Stomach (tissue), 9 donors: ENCODE data around the gene NCOA5. TPM values are rescaled to one million over a fixed set of nuclear protein-coding genes. Genes with fewer than 3 reads are reported as not detected.

Experiments used
- DNase-seq, 2 donors: peaks; one replicate each; pipeline versions ENCODE4 v3.0.0 to v3.0.0-alpha.2; 2013 to 2019
- H3K27ac ChIP-seq, 5 donors: fragments of 200-600 bp in 4 of 5; sonication (generic) in 4 of 5; one replicate each; pipeline ENCODE4 v1.5.1; 2013 to 2019; ENCODE audit warnings: mild to moderate bottlenecking in 1 of 5, moderate library complexity in 1 of 5
- H3K27me3 ChIP-seq, 3 donors: fragments of 200-600 bp; sonication (generic); one replicate each; pipeline ENCODE4 v1.5.1; 2017 to 2019; ENCODE audit warnings: mixed run types in 1 of 3
- H3K36me3 ChIP-seq, 4 donors: fragments of 200-600 bp; sonication (generic); 1 replicate in 3 of 4; 2 replicates in 1 of 4; pipeline ENCODE4 v1.5.1; 2016 to 2019
- H3K4me1 ChIP-seq, 4 donors: fragments of 200-600 bp; sonication (generic); one replicate each; pipeline ENCODE4 v1.5.1; 2016 to 2019
- H3K4me3 ChIP-seq, 4 donors: fragments of 200-600 bp; sonication (generic) in 3 of 4; one replicate each; pipeline ENCODE4 v1.5.1; 2016 to 2019; ENCODE audit warnings: mild to moderate bottlenecking in 1 of 4
- H3K9me3 ChIP-seq, 4 donors: fragments of 200-600 bp; sonication (generic); one replicate each; pipeline ENCODE4 v1.5.1; 2016 to 2019
- EP300 ChIP-seq: sonication (generic); formaldehyde crosslinking; IDR thresholded peaks from one replicate; pipeline ENCODE4 v1.6.1; 2017; ENCODE audit warnings: antibody characterized with exemption
- POLR2A ChIP-seq, 4 donors: fragments of 450-650 bp; IDR thresholded peaks; one replicate each; pipeline ENCODE4 v1.6.1; 2016; ENCODE audit warnings: antibody characterized with exemption in 4 of 4, control low read depth in 2 of 4, mild to moderate bottlenecking in 1 of 4, moderate library complexity in 1 of 4
- POLR2AphosphoS5 ChIP-seq, 3 donors: sonication (generic); formaldehyde crosslinking; IDR thresholded peaks; one replicate each; pipeline ENCODE4 v1.6.1; 2016; ENCODE audit warnings: antibody characterized with exemption in 3 of 3
- WGBS, 5 donors: extraction: QIAGEN DNeasy Blood & Tissue Kit in 3 of 5; methylation state at CpG; one replicate each; pipeline versions ENCODE4 v1.1.5 to v1.1.7; 2013 to 2018; 5-methylcytosine and 5-hydroxymethylcytosine counted together
- intact Hi-C: fragments of 100-400 bp; cut with DNase I; formaldehyde crosslinking; loops from one replicate; pipeline ENCODE4 v1.15.1; 2023; ENCODE audit warnings: low total_unique reads
- polyA plus RNA-seq, 3 donors: library from polyadenylated mRNA; stranded (reverse); fragments of 200-250 nt; gene quantifications; one replicate each; pipeline ENCODE4 v1.2.3, GENCODE V29; 2013
- total RNA-seq, 5 donors: library from RNA; depleted of rRNA; stranded (reverse); fragments of >200 nt; gene quantifications; one replicate each; pipeline versions ENCODE4 v1.1.0 to v1.2.3, GENCODE V29; 2014 to 2016
- TF ChIP-seq, protein P1 (sequence below), 7 experiments: fragments of 450-650 bp in 4 of 7; fragments of 200-600 bp in 3 of 7; sonication (generic) in 3 of 7; IDR thresholded peaks; one replicate each; pipeline ENCODE4 v1.5.1; 2016 to 2019; ENCODE audit warnings: antibody characterized with exemption in 7 of 7, control low read depth in 2 of 7, mild to moderate bottlenecking in 1 of 7
- donor health status: healthy with polysubstance abuse.
- donor health status: Bipolar disorder and iron deficiency.
- donor health status: healthy.

The NCOA5 gene
- total and polyA plus RNA-seq, 8 donors, result 4.3 to 58.9 (median 11.4) TPM

DNA sequence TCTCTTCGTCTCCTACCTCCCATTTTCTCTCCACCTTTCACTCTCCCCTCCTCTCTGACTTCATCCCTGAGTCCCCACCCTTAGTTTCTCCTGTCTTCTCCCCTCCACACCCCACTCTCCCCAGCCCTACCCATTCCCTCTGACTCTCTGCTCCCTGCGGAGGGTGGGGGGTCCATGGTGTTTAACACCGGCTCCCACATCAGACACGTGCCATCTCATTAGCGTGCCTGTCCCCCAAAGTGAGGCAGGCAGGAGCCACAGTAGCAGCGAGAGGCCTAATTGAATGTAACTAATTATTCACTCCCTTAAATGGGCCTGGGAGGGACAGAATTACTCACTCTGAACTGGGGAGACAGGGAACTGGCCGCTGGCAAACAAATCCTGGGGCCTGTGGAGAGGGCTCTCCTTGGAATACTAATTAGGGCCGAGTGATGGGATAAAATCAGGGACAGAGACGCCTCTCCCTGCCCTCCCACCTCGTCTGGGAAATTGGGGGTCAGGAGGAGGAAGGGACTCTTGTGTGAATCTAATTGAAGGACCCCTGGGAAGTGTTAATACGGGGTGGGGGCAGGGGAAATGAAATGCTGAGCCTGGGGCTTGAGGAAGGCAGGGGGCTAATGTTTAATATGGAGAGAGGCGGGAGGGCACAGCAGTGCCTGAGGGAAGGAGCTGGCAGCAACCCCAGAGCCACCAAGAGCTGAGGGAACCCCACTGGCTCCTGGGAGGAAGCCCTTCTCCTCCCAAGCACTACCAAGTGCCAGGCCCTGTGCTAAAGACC, 46.3 kb upstream of the NCOA5 start:
- Histone ChIP-seq H3K9me3 (no peaks in the 10 kb centered on the region), H3K27me3 (peaks cover 0 to 94% (median 36%) of the 10 kb centered on the region in 3 donors), H3K4me1 (peaks cover 0 to 11% (median 5%) of the 10 kb centered on the region in 4 donors), H3K4me3 (no peak overlapping the region), H3K36me3 (no peaks in the 10 kb centered on the region), H3K27ac (no peak overlapping the region)
- no peak for DNase-seq
- WGBS, 5 donors, result 37 to 44% (median 38%) methylated on average over 12 of the region's 12 CpGs
- TF ChIP-seq EP300 (no peak), POLR2AphosphoS5 (IDR thresholded peaks at IDR 0.05) (no peak), POLR2A (IDR thresholded peaks at IDR 0.05) (no peak)
- TF ChIP-seq, protein P1, sequence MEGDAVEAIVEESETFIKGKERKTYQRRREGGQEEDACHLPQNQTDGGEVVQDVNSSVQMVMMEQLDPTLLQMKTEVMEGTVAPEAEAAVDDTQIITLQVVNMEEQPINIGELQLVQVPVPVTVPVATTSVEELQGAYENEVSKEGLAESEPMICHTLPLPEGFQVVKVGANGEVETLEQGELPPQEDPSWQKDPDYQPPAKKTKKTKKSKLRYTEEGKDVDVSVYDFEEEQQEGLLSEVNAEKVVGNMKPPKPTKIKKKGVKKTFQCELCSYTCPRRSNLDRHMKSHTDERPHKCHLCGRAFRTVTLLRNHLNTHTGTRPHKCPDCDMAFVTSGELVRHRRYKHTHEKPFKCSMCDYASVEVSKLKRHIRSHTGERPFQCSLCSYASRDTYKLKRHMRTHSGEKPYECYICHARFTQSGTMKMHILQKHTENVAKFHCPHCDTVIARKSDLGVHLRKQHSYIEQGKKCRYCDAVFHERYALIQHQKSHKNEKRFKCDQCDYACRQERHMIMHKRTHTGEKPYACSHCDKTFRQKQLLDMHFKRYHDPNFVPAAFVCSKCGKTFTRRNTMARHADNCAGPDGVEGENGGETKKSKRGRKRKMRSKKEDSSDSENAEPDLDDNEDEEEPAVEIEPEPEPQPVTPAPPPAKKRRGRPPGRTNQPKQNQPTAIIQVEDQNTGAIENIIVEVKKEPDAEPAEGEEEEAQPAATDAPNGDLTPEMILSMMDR (IDR thresholded peaks at IDR 0.05), result no peak
- intact Hi-C loops, result loop anchor here (10.0 kb wide), 1 partner anchor 189 kb away; no protein-coding TSS in a partner anchor

DNA sequence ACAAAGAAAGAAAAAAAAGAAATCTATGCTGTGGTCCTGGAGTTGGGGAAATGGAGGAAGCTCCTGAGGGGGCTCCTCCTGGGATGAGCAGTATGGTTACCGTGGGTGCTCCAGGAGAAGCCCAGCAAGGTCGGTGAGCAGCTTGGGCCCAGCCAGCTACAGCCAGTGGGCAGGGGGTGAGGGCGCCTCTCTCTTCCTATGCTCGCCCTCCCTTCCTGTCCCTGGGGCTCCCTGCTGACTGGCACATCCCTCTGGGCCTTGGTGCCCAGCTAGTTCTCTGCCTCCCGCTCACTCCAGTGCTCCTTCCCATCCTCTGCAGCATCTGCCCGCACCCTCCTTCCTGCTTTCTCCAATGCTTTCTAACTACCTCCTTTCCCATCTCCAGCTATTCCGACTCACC, 45.0 kb upstream of the NCOA5 start:
- peaks cover 0 to 94% (median 30%) of the 10 kb centered on the region in 3 donors for H3K27me3 ChIP-seq
- no peak overlapping the region for H3K4me3 ChIP-seq
- 72 to 85% (median 76%) methylated on average over 6 to 7 of the region's 7 CpGs for WGBS, 5 donors
- H3K9me3 ChIP-seq, result no peaks in the 10 kb centered on the region
- no peak overlapping the region for H3K27ac ChIP-seq
- DNase-seq, result no peak
- intact Hi-C loops, result loop anchor here (10.0 kb wide), 1 partner anchor 190 kb away; no protein-coding TSS in a partner anchor
- H3K36me3 ChIP-seq, result no peaks in the 10 kb centered on the region
- TF ChIP-seq, protein P1 (IDR thresholded peaks at IDR 0.05), result no peak
- TF ChIP-seq POLR2AphosphoS5 (IDR thresholded peaks at IDR 0.05), result no peak
- no peak for TF ChIP-seq EP300
- TF ChIP-seq POLR2A (IDR thresholded peaks at IDR 0.05), result no peak
- peaks cover 0 to 20% (median 8%) of the 10 kb centered on the region in 4 donors for H3K4me1 ChIP-seq

GRCh38 chr20:46133886-46134654, 44.3 kb upstream of the NCOA5 start:
- DNase-seq, result no peak
- H3K4me1 ChIP-seq, result peaks cover 0 to 20% (median 8%) of the 10 kb centered on the region in 4 donors
- H3K27me3 ChIP-seq, result peaks cover 0 to 92% (median 26%) of the 10 kb centered on the region in 3 donors
- intact Hi-C loops, result loop anchor here (10.0 kb wide), 1 partner anchor 191 kb away; no protein-coding TSS in a partner anchor
- no peak overlapping the region for H3K27ac ChIP-seq
- WGBS, 5 donors, result 69 to 81% (median 75%) methylated on average over 11 of the region's 11 CpGs
- no peaks in the 10 kb centered on the region for H3K9me3 ChIP-seq
- H3K4me3 ChIP-seq, result no peak overlapping the region
- TF ChIP-seq POLR2AphosphoS5 (IDR thresholded peaks at IDR 0.05), result no peak
- no peak for TF ChIP-seq EP300
- TF ChIP-seq, protein P1 (IDR thresholded peaks at IDR 0.05), result no peak
- TF ChIP-seq POLR2A (IDR thresholded peaks at IDR 0.05), result no peak
- H3K36me3 ChIP-seq, result no peaks in the 10 kb centered on the region

GRCh38 chr20:46132705-46133120, 43.0 kb upstream of the NCOA5 start:
- peaks cover 0 to 85% (median 20%) of the 10 kb centered on the region in 3 donors for H3K27me3 ChIP-seq
- no peak overlapping the region for H3K27ac ChIP-seq
- no peaks in the 10 kb centered on the region for H3K9me3 ChIP-seq
- H3K4me3 ChIP-seq, result no peak overlapping the region
- 15 to 16% (median 15%) methylated on average over 17 of the region's 17 CpGs for WGBS, 5 donors
- H3K4me1 ChIP-seq, result peaks cover 0 to 20% (median 8%) of the 10 kb centered on the region in 4 donors
- no peaks in the 10 kb centered on the region for H3K36me3 ChIP-seq
- intact Hi-C loops, result loop anchor here (10.0 kb wide), 1 partner anchor 192 kb away; no protein-coding TSS in a partner anchor
- TF ChIP-seq, protein P1 (IDR thresholded peaks at IDR 0.05), result peak in 5 of 7 experiments; percentile 59 to 85 (median 71)
- no peak for TF ChIP-seq EP300
- TF ChIP-seq POLR2AphosphoS5 (IDR thresholded peaks at IDR 0.05), result no peak
- peak; percentile 78 to 88 for DNase-seq
